ENCODE measurements around the gene HNMT.

DNA sequence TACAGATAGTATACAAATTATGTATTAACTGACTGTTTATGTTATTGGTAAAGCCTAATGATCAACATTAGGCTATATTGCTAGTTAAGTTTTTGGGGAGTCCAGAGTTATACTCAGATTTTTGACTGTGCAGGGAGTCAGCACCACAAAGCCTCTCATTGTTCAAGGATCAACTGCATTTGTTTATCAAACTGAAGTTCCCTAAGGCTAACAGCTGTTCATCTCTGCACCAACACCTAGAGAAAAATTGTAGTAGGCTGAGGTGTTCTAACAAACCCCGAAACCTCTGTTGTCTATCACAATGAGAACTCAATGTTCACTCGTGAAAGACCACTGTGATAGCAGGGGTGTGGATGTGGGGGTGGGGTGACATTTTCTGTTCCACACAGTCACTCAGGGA is 97.7 kb downstream of the HNMT start:
- TF ChIP-seq CTCF (optimal IDR thresholded peaks at IDR 0.05 in 1 of 3, IDR thresholded peaks at IDR 0.05 in 1 of 3, conservative IDR thresholded peaks at IDR 0.05 in 1 of 3; ENCODE audit: extremely low read depth in 1 of 3, insufficient read depth in 2 of 3, low read length in 3 of 3) = no peak
- no peak for TF ChIP-seq EZH2 (IDR thresholded peaks at IDR 0.05; ENCODE audit: low read length)
